DMS53 treated with DMSO at 0.1 percent for 48 hours (cell line): ENCODE measurements around the gene POLR2L.

Source experiments
- DNase-seq: peaks from one replicate; lab custom pipeline; 2025; ENCODE audit not compliant: unreplicated experiment; lab: John Stamatoyannopoulos, UW

The POLR2L gene

GRCh38 chr11:855796-856195 lies 13.5 kb upstream of the POLR2L start:
- no peak for DNase-seq

- DNase-seq: no peak
Observed at GRCh38 chr11:855330-855674, 13.0 kb upstream of the POLR2L start.

GRCh38 chr11:854601-855329 lies 12.4 kb upstream of the POLR2L start:
- no peak for DNase-seq

- no peak for DNase-seq
Observed at GRCh38 chr11:853682-854448, 11.5 kb upstream of the POLR2L start.

- DNase-seq: no peak
Observed at GRCh38 chr11:852762-853161, 10.4 kb upstream of the POLR2L start.

- DNase-seq: peak; percentile 53
Observed at GRCh38 chr11:850775-851763, 8.7 kb upstream of the POLR2L start.

GRCh38 chr11:849951-850774 lies 7.8 kb upstream of the POLR2L start:
- peak; percentile 28 for DNase-seq

- DNase-seq: peak; percentile 56
Observed at GRCh38 chr11:849104-849824, 6.9 kb upstream of the POLR2L start.

GRCh38 chr11:848380-848931 lies 6.1 kb upstream of the POLR2L start:
- DNase-seq: peak; percentile 56

GRCh38 chr11:847876-848275 lies 5.5 kb upstream of the POLR2L start:
- DNase-seq: no peak

GRCh38 chr11:846496-847098 lies 4.3 kb upstream of the POLR2L start:
- no peak for DNase-seq

GRCh38 chr11:845872-846495 lies 3.7 kb upstream of the POLR2L start:
- DNase-seq: no peak

- no peak for DNase-seq
Observed at GRCh38 chr11:844693-845644, 2.6 kb upstream of the POLR2L start.

GRCh38 chr11:843818-844692 lies 1.7 kb upstream of the POLR2L start:
- no peak for DNase-seq

GRCh38 chr11:843086-843734 lies 881 bp upstream of the POLR2L start:
- DNase-seq: no peak

GRCh38 chr11:841981-842369 lies 354 bp downstream of the POLR2L start:
- DNase-seq: peak; percentile 54
